ENCODE results near the gene CD27. TPM values are rescaled to one million over a fixed set of nuclear protein-coding genes. Genes with fewer than 3 reads are reported as not detected.
"Not testable (repeated sequence)": the region's sequence is repeated elsewhere in the genome, so short reads cannot be mapped to it uniquely, and the experiment has no call there.

The CD27 gene
- total and polyA plus RNA-seq, 2 of the 8 experiments (the other 6 are each of a cell fraction or from before 2014, with no cell fraction given), result 0.28 to 0.39 TPM

DNA sequence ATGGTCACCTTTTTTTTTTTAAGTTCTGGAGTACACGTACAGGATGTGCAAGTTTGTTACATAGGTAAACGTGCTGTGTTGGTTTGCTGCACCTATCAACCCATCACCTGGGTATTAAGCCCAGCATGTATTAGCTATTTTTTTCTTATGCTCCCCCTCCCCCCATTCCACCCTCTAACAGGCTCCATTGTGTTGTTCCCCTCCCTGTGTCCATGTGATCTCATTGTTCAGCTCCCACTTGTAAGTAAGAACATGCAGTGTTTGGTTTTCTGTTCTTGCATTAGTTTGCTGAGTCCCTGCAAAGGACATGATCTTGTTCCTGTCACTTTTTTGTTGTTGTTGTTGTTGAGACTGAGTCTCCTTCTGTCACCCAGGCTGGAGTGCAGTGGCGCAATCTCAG is 52.5 kb downstream of the CD27 start:
- not testable (repeated sequence) for H3K79me1 ChIP-seq (ENCODE audit: low read depth, low read length); FAIRE-seq; H4K20me1 ChIP-seq (replicated peaks in 1 of 2; ENCODE audit: control insufficient read depth in 1 of 2, insufficient read depth in 2 of 2, low read length in 2 of 2); H2BK20ac ChIP-seq (ENCODE audit: low read length); DNase-seq (ENCODE audit: low read depth in 1 of 2, low spot score in 2 of 2); H4K8ac ChIP-seq (ENCODE audit: extremely low read depth, insufficient read depth, low read length); H2BK5ac ChIP-seq (ENCODE audit: low read depth, low read length); H3K9me3 ChIP-seq (ENCODE audit: insufficient read depth in 2 of 2, low read depth in 1 of 2, low read length in 1 of 2); H2BK15ac ChIP-seq (ENCODE audit: low read length); H4K91ac ChIP-seq (replicated peaks; ENCODE audit: insufficient read length, low read length); H3K4me3 ChIP-seq (ENCODE audit: extremely low read depth in 1 of 4, insufficient read depth in 2 of 4, low read depth in 3 of 4, low read length in 4 of 4); H3K56ac ChIP-seq (replicated peaks; ENCODE audit: insufficient read length, low read depth, low read length); H3K9ac ChIP-seq (replicated peaks in 1 of 4; ENCODE audit: extremely low read depth in 1 of 4, low read depth in 3 of 4, low read length in 3 of 4); H2AK5ac ChIP-seq (ENCODE audit: low read depth, low read length); H3K23ac ChIP-seq (ENCODE audit: insufficient read length); H4K5ac ChIP-seq (ENCODE audit: insufficient read length, low read depth, low read length); H3K4ac ChIP-seq (replicated peaks; ENCODE audit: insufficient read length, low read depth, low read length); H3K14ac ChIP-seq (ENCODE audit: insufficient read length); H2BK12ac ChIP-seq (ENCODE audit: low read depth, low read length); H3K4me1 ChIP-seq (replicated peaks in 1 of 4; ENCODE audit: control insufficient read depth in 3 of 4, insufficient read depth in 4 of 4, low read length in 3 of 4); H3K23me2 ChIP-seq (ENCODE audit: low read depth, low read length); H3K18ac ChIP-seq (ENCODE audit: extremely low read depth, low read length); H3K4me2 ChIP-seq (ENCODE audit: insufficient read depth in 1 of 2, low read depth in 2 of 2, low read length in 2 of 2); H3K27ac ChIP-seq (ENCODE audit: low read depth, low read length); H2BK120ac ChIP-seq (replicated peaks; ENCODE audit: low read depth, low read length); H3K27me3 ChIP-seq (replicated peaks in 1 of 4; ENCODE audit: control insufficient read depth in 3 of 4, extremely low read depth in 1 of 4, insufficient read depth in 3 of 4, low read length in 3 of 4); H2AFZ ChIP-seq (ENCODE audit: low read length)
- Histone ChIP-seq H3K79me2 (ENCODE audit: control insufficient read depth in 1 of 2, insufficient read depth in 2 of 2, low read length in 2 of 2) (peaks cover 0 to 46% of the 10 kb centered on the region in 2 experiments; a peak in 3 of 4 replicates), H3K36me3 (ENCODE audit: control insufficient read depth in 2 of 4, insufficient read depth in 4 of 4, low read length in 3 of 4) (peaks cover 7 to 48% (median 31%) of the 10 kb centered on the region in 4 experiments; a peak in 7 of 8 replicates)
- POLR2A ChIA-PET (ENCODE audit: partially characterized antibody), result interaction anchor here (0.6 to 1.7 kb wide), 8 partner anchors 8 to 92 kb away, joined by 3 to 6 read pairs (median 4); partner anchors contain the start of genes GAPDH and VAMP1
- CTCF ChIA-PET (ENCODE audit: partially characterized antibody), result interaction anchor here (0.9 to 1.7 kb wide), 3 partner anchors 10 to 171 kb away, joined by 3 to 5 read pairs (median 3); no protein-coding TSS in a partner anchor
- WGBS, 2 experiments (ENCODE audit: extremely low coverage in 1 of 2, insufficient coverage in 1 of 2, insufficient read length in 1 of 2, insufficient replicate concordance in 2 of 2, low coverage in 1 of 2, low lambda C conversion rate in 2 of 2, missing lambda C conversion rate in 1 of 2), result 71% methylated on average over 3 of the region's 3 CpGs; no CpG with 5 or more reads in 1 of the 2 experiments
